Activated CD8-positive, alpha-beta T cell treated with anti-CD3 and anti-CD28 coated beads for 36 hours (primary cell): ENCODE measurements around the gene PRKAG2. TPM values are rescaled to one million over a fixed set of nuclear protein-coding genes. Genes with fewer than 3 reads are reported as not detected.

Experiments
- ATAC-seq: fragments of 200-7000 bp; cut with Tn5 transposase; one replicate; pipeline ENCODE4 v1.10.0; 2021; ENCODE audit warnings: mild to moderate bottlenecking, moderate library complexity
- CTCF ChIA-PET: fragments of 350-600 bp; sonication (Branson Sonifier 250); formaldehyde crosslinking; loops from one replicate; lab custom pipeline; 2021; ENCODE audit warnings: antibody characterized with exemption; lab: Charles Lee
- POLR2A ChIA-PET: fragments of 350-600 bp; sonication (Branson Sonifier 250); formaldehyde crosslinking; loops from one replicate; lab custom pipeline; 2021; ENCODE audit warnings: antibody characterized with exemption; lab: Charles Lee
- DNase-seq: peaks from one replicate; pipeline ENCODE4 v3.0.0-alpha.2; 2020
- H3K27ac Mint-ChIP-seq: one replicate; pipeline ENCODE4 v1.8.0; 2021; ENCODE audit warnings: mild to moderate bottlenecking, mixed read lengths
- H3K27me3 Mint-ChIP-seq: one replicate; pipeline ENCODE4 v1.8.0; 2021; ENCODE audit warnings: mixed read lengths
- H3K36me3 Mint-ChIP-seq: one replicate; pipeline ENCODE4 v1.8.0; 2021; ENCODE audit warnings: low read depth, mixed read lengths
- H3K4me1 Mint-ChIP-seq: one replicate; pipeline ENCODE4 v1.8.0; 2021; ENCODE audit warnings: low read depth, mixed read lengths
- H3K4me3 Mint-ChIP-seq: one replicate; pipeline ENCODE4 v1.8.0; 2021; ENCODE audit warnings: mild to moderate bottlenecking, moderate library complexity, mixed read lengths
- H3K9me3 Mint-ChIP-seq: one replicate; pipeline ENCODE4 v1.8.0; 2021; ENCODE audit warnings: mixed read lengths
- CTCF ChIP-seq: fragments of 200-600 bp; IDR thresholded peaks from one replicate; pipeline ENCODE4 v1.8.0; 2022; ENCODE audit warnings: antibody characterized with exemption, mild to moderate bottlenecking
- intact Hi-C: fragments of 100-400 bp; cut with micrococcal nuclease; formaldehyde crosslinking; loops from one replicate; pipeline ENCODE4 v1.10.0; 2022
- total RNA-seq, 2 experiments: library from RNA; stranded (reverse); gene quantifications; one replicate each; pipeline ENCODE4 v1.2.3, GENCODE V29; 2021

Gene PRKAG2
- total RNA-seq, 2 experiments from 2014 or later: 17.0 to 19.2 TPM

DNA sequence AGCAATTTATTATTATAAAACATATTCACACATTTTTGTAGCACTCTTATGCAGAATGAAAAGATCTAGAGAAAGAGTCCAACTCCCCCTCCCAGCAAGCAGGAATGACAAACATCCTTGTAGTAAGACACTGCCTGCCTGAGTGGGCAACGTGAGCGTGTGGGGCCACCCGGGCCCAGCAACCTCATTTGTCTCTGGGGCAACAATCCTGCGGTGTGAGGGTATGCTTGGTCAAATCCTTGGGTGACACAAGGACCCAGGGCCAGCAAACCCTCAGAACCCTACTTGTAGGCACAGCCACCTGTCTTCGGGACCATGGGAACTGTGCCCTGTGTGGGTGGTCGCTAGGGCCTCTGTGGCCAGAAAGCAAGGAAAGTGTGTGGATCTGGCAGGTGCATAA lies 367.9 kb downstream of the PRKAG2 start:
- peaks cover 73% of the 10 kb centered on the region for H3K4me1 Mint-ChIP-seq
- H3K27me3 Mint-ChIP-seq: no peaks in the 10 kb centered on the region
- ChIA-PET POLR2A (interaction anchor here (4.4 kb wide), 1 partner anchor 10 kb away, joined by 21 read pairs; the partner anchor contains the start of gene RHEB), CTCF (interaction anchor here (0.9 to 1.4 kb wide), 3 partner anchors 11 to 382 kb away, joined by 3 to 4 read pairs (median 4); no protein-coding TSS in a partner anchor)
- H3K27ac Mint-ChIP-seq: no peak overlapping the region
- no peak overlapping the region for H3K4me3 Mint-ChIP-seq
- ATAC-seq: no peak
- no peak for TF ChIP-seq CTCF
- no peaks in the 10 kb centered on the region for H3K9me3 Mint-ChIP-seq
- DNase-seq: no peak
- H3K36me3 Mint-ChIP-seq: peaks cover 17% of the 10 kb centered on the region
- intact Hi-C loops: no loop called here

- TF ChIP-seq CTCF: no peak
- no peak overlapping the region for H3K4me3 Mint-ChIP-seq
- DNase-seq: no peak
- intact Hi-C loops: no loop called here
- H3K36me3 Mint-ChIP-seq: peaks cover 16% of the 10 kb centered on the region
- no peak overlapping the region for H3K27ac Mint-ChIP-seq
- H3K9me3 Mint-ChIP-seq: no peaks in the 10 kb centered on the region
- ChIA-PET POLR2A (interaction anchor here (4.4 kb wide), 1 partner anchor 11 kb away, joined by 21 read pairs; the partner anchor contains the start of gene RHEB), CTCF (interaction anchor here (1.4 kb wide), 2 partner anchors 9 to 59 kb away, joined by 4 read pairs; no protein-coding TSS in a partner anchor)
- no peak for ATAC-seq
- H3K27me3 Mint-ChIP-seq: no peaks in the 10 kb centered on the region
- peaks cover 70% of the 10 kb centered on the region for H3K4me1 Mint-ChIP-seq
These were observed 369.1 kb downstream of the PRKAG2 start for GRCh38 chr7:151507806-151508205.

GRCh38 chr7:151506901-151507382 lies 370.0 kb downstream of the PRKAG2 start:
- H3K9me3 Mint-ChIP-seq: no peaks in the 10 kb centered on the region
- H3K4me1 Mint-ChIP-seq: peaks cover 69% of the 10 kb centered on the region
- POLR2A ChIA-PET: interaction anchor here (1.5 to 4.4 kb wide), 2 partner anchors 9 to 12 kb away, joined by 4 to 21 read pairs; partner anchors contain the start of gene RHEB

More at GRCh38 chr7:151506901-151507382, 370.0 kb downstream of the PRKAG2 start:
- no peak for DNase-seq
- intact Hi-C loops: no loop called here
- H3K27ac Mint-ChIP-seq: no peak overlapping the region
- no peak for TF ChIP-seq CTCF
- no peaks in the 10 kb centered on the region for H3K27me3 Mint-ChIP-seq
- no peak overlapping the region for H3K4me3 Mint-ChIP-seq
- CTCF ChIA-PET: no interaction called here
- ATAC-seq: no peak
- peaks cover 18% of the 10 kb centered on the region for H3K36me3 Mint-ChIP-seq

Other genes with a start within 250 kb of the PRKAG2 start
- not detected for gene GALNTL5, start 79.3 kb upstream of the PRKAG2 start, total RNA-seq
- 10 to 100 TPM; 22.4 to 22.8 TPM for gene GALNT11, start 148.6 kb upstream of the PRKAG2 start, total RNA-seq